OCI-LY7 (cell line): ENCODE measurements around the gene ANKRD9.

ENCODE experiments used
- CTCF ChIP-seq: fragments of 200-600 bp; sonication (generic); conservative IDR thresholded peaks from 2 replicates; pipeline ENCODE4 v1.5.1; 2014; ENCODE audit warnings: mild to moderate bottlenecking, antibody characterized with exemption, low read length, moderate library complexity, mixed read lengths
- EZH2phosphoT487 ChIP-seq: fragments of 200-600 bp; sonication (generic); IDR thresholded peaks from 2 replicates; pipeline ENCODE4 v1.6.1; 2018; ENCODE audit warnings: low read depth, borderline replicate concordance, mild to moderate bottlenecking, mixed run types, antibody characterized with exemption, low read length, moderate library complexity, mixed read lengths

DNA sequence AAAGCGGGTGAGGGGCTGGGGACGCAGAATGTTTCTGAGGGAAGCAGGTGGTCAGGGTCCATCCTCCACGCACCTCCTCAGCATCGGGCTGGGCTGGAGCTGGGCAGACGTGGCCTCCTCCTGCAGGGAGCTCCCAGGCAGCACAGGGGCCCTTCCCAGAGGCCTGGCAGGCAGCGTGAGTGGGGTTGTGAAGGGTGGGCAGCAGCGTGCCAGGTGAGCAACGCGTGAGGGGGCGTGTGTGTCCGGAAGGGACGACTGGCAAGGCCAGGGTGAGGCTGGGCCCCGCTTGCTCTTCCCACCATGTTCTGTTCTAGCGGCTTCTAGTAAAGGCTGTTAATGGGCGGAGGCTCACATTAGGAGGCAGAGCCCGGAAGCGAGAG lies 17.1 kb downstream of the ANKRD9 start:
- TF ChIP-seq CTCF (no peak), EZH2phosphoT487 (no peak)
